K562 treated with DMSO at 1 percent for 4 hours (cell line): ENCODE results near the gene FASLG. TPM values are rescaled to one million over a fixed set of nuclear protein-coding genes. Genes with fewer than 3 reads are reported as not detected.

Experiments
- total RNA-seq: library from RNA; unstranded; fragments of 300-600 nt; gene quantifications from 2 replicates; pipeline ENCODE4 v1.2.3, GENCODE V29; 2022; ENCODE audit not compliant: insufficient read depth

FASLG gene, protein sequence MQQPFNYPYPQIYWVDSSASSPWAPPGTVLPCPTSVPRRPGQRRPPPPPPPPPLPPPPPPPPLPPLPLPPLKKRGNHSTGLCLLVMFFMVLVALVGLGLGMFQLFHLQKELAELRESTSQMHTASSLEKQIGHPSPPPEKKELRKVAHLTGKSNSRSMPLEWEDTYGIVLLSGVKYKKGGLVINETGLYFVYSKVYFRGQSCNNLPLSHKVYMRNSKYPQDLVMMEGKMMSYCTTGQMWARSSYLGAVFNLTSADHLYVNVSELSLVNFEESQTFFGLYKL
- not detected in 2 replicates for total RNA-seq

DNA sequence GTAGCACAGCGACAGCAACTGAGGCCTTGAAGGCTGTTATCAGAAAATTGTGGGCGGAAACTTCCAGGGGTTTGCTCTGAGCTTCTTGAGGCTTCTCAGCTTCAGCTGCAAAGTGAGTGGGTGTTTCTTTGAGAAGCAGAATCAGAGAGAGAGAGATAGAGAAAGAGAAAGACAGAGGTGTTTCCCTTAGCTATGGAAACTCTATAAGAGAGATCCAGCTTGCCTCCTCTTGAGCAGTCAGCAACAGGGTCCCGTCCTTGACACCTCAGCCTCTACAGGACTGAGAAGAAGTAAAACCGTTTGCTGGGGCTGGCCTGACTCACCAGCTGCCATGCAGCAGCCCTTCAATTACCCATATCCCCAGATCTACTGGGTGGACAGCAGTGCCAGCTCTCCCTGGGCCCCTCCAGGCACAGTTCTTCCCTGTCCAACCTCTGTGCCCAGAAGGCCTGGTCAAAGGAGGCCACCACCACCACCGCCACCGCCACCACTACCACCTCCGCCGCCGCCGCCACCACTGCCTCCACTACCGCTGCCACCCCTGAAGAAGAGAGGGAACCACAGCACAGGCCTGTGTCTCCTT, at the start of gene FASLG:
Gene FASLG (plus strand): TSS at position 233 of the 583 bp plus-strand sequence. CDS start 99 bp downstream, at position 332.

Other genes with a start within 250 kb of the FASLG start
- not detected in 2 replicates for gene C1orf105, start 238.4 kb upstream of the FASLG start, total RNA-seq
- 48.2 and 56.2 TPM in 2 replicates for gene PIGC, start 215.0 kb upstream of the FASLG start, total RNA-seq
- gene SUCO, start 126.0 kb upstream of the FASLG start, total RNA-seq, result 11.1 and 14.1 TPM in 2 replicates